ENCODE results near the gene TCAF1.
"Not testable (repeated sequence)": the region's sequence is repeated elsewhere in the genome, so short reads cannot be mapped to it uniquely, and the experiment has no call there.

DNA sequence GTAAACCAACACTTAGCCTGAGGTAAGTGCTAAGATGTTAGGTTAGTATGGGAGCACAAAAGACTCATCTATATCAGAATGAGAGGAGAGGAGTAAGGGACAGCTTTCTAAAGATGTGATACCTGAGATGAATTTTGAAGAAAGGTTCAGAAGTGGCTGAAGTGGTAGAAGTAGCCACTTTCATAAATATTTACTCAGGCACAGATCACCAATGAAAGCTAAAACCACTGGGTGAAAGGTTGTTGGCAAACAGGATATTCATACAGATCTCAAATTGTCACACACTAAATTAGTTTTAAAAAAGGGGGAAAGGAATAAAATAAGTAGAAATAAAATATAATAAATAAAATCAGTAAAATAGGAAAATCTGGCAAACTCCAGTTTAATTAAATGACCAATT is 30.4 kb downstream of the TCAF1 start:
- TF ChIP-seq POLR2AphosphoS5 (IDR thresholded peaks at IDR 0.05), result not testable (repeated sequence)
- TF ChIP-seq, protein P1, sequence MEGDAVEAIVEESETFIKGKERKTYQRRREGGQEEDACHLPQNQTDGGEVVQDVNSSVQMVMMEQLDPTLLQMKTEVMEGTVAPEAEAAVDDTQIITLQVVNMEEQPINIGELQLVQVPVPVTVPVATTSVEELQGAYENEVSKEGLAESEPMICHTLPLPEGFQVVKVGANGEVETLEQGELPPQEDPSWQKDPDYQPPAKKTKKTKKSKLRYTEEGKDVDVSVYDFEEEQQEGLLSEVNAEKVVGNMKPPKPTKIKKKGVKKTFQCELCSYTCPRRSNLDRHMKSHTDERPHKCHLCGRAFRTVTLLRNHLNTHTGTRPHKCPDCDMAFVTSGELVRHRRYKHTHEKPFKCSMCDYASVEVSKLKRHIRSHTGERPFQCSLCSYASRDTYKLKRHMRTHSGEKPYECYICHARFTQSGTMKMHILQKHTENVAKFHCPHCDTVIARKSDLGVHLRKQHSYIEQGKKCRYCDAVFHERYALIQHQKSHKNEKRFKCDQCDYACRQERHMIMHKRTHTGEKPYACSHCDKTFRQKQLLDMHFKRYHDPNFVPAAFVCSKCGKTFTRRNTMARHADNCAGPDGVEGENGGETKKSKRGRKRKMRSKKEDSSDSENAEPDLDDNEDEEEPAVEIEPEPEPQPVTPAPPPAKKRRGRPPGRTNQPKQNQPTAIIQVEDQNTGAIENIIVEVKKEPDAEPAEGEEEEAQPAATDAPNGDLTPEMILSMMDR (IDR thresholded peaks at IDR 0.05), result not testable (repeated sequence)
